Skin of body (tissue), 2 donors: ENCODE measurements around the gene BCAR3. TPM values are rescaled to one million over a fixed set of nuclear protein-coding genes. Genes with fewer than 3 reads are reported as not detected.
"Not testable (repeated sequence)": the region's sequence is repeated elsewhere in the genome, so short reads cannot be mapped to it uniquely, and the experiment has no call there.

Experiments
- DNase-seq: peaks from one replicate; lab custom pipeline; 2025; lab: John Stamatoyannopoulos, UW
- total RNA-seq: library from RNA; depleted of rRNA; stranded (reverse); fragments of >200 nt; gene quantifications from one replicate; pipeline ENCODE4 v1.2.3, GENCODE V29; 2014

BCAR3 gene
- total RNA-seq, 1 donor from 2014 or later = 14.2 TPM

DNA sequence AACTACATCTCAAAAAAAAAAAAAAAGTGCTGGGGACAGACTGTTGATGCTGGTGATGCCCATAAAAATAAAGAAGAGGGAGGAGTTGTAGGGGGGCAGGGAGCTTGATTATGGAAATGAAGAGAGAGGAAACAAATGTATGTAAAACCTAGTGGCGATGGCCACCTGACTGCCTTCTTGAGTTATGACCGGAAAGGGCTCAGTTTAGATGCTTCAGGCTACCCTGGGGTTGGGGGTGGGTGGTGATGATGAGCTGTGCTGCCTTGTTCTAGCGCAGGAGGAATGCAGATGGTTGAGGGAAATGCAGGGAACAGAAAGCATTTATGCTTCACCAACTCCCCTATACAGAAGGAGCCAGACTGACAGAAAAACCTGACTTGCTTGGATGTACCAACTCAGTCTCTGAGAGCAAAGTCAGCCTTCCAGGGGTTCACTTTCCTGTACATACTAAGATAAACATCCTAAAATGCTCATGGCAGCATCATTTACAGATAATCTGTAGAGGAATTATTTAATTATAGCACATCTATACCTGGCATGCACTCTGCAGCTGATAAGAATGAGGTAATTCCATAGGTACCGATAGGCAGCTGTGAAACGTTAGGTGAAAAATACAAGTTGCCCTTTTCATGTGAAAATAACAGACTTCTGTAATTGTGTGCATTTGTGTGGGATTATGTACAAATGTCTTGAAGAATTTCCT is 8.0 kb upstream of the BCAR3 start:
- DNase-seq = no peak

- DNase-seq = no peak
Observed at GRCh38 chr1:93687542-93687941, 5.9 kb upstream of the BCAR3 start.

DNA sequence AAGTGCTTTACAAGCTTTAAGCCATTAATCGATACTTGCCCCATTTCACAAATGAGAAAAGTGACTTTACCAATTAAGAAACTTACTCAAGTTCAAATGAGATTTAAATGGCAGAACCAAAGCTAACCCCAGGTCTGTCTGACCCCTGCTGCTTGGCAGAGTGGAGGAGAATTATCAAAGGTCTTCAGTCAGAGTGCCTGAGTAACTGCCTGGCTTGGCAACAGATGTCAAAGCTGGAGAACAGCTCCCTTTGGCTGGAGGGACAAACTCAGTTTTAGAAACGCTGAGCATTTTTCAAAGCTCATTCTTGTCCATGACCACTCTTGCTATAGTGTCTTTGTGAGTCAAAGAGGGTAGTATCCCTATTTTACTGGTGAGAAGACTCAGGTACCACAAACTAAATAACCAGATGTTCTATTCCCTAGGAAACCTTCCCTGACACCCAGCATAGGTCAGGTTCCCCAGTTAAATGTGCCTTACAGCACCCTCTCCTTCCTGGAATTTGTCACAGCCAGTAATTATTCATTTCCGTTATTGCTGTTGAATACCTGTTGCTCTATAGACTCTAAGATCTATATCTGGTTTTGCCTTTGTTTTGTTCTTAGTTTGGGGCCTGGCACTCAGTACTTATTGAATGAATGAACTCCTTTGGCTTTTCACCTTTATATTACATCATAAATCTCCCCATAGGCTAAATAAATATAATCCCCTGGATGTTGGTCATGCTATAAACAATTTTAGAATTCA is 5.0 kb upstream of the BCAR3 start:
- no peak for DNase-seq

- no peak for DNase-seq
Observed at GRCh38 chr1:93685918-93686317, 4.3 kb upstream of the BCAR3 start.

DNA sequence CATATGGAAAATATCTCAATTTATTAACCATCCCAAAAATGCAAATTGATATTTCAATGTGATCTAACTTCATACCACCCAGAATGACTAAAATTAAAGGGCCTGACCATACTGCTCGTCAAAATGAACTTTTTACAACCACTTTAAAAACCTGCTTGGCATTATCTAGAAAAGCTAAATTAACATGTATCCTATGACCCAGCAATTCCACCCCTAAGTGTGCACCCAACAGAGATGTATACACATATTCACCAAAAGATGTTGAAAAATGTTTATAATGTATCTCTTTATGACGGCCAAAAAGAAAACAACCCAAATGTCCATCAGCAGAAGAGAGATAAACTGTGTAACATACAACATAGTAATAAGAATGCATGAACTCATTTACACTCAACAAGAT is 1.6 kb upstream of the BCAR3 start:
- no peak for DNase-seq

GRCh38 chr1:93681989-93682412 is 364 bp upstream of the BCAR3 start:
- DNase-seq = peak; percentile 24

DNA sequence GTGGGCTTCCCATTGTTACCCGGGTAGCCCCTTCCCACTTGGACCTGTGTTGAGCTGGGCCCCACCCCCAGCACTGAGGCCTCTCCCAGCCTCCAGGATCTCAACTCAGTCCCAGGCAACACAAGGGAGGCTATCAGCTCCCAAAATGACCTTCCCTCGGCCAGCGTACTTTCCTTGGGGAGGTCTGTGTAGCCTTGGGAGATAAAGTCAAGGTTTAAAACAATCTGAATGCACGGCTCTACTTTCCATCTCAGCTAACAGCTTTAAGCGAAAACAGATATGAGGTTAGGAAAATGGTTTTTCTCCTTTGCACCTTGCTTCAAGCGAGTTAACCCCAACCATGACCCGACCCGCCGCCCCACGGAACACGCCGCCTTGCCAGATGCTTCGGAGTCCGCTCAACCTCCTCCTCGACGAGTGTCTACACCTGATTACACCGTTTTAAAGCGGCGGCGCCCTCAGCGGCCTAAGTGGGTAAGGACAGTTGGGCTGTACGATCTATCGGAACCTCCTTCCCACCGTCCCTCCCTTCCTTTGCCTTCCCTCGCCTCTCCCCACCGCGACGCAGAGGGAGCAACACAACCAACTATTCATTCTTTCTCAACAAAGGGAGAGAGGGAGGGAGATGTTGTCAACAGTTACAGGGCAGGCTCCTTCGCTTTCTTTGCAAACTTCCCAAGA is 1.1 kb downstream of the BCAR3 start:
- DNase-seq = peak; percentile 20

DNA sequence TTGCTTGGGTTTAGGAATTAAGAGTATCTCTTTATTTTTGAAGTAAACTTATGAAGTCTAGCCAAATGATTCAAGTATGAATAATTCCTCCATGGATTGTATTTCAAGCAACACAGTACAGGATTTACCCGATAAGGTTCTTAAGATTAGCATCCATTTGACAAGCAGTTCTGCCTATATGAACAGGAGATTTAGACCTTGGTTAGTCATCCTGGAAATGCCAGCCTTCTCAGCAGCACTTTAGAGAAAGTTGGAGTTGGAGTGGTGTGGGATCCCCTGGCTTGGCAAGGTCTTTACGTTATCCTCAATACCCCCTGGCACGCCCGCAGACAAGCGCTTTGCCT is 1.6 kb downstream of the BCAR3 start:
- no peak for DNase-seq

DNA sequence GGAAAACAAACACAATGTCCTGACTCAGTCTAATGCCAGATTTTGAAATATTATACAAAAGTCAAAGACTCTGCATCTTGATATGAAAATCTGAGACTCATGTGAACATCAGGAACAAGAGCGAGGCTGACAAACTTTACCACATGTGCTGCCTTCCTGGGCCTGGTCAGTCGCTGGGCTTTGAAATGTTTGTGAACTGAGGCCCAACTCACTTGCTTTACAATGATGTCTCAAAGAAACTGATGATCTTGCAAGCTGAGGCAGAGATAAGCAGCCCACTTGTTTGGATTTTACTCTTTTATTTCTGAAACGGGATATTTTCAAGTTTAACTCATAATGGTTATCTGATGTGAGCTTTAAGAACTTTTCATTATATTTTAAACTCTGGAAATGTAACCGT is 2.1 kb downstream of the BCAR3 start:
- no peak for DNase-seq

- DNase-seq = no peak
Observed at GRCh38 chr1:93678946-93679480, 2.6 kb downstream of the BCAR3 start.

DNA sequence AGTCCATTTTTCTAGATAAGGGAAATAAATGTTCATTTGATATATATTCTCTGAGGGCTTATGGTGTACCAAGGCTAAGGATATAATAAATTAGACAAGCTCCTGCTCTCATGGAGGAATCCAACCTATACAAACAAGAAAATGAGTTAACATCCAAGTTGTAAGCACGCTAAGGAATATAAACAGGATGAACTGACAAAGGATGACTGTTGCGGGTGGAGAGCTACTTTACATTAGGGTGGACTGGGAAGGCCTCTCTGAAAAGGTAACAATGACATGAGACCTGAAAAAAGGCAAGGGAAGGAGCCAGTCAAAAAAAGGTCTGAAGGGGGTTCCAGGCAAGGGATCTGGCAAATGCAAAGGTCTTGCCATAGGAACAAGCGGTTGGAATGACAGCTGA is 3.1 kb downstream of the BCAR3 start:
- DNase-seq = no peak

- no peak for DNase-seq
Observed at GRCh38 chr1:93677729-93678128, 3.9 kb downstream of the BCAR3 start.

- no peak for DNase-seq
Observed at GRCh38 chr1:93676427-93676826, 5.2 kb downstream of the BCAR3 start.

DNA sequence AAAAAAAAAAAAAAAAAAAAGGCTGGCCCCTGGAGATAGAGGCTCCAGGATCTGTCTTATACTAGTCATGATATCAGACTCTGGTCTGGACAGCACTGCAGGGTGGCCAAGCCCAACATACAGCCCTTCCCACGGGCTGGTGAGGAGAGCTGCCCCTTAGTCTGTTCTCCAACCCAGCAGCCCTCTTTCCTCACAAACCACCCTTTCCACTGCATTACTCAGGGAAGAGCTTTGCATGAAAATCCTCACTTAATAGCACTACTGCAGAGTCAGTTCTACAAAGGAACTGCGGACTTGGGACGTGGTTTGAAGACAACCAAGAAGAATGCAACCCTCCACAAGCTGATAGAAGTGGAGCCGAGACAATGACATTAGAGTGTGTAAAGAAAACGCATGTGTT is 5.7 kb downstream of the BCAR3 start:
- no peak for DNase-seq

DNA sequence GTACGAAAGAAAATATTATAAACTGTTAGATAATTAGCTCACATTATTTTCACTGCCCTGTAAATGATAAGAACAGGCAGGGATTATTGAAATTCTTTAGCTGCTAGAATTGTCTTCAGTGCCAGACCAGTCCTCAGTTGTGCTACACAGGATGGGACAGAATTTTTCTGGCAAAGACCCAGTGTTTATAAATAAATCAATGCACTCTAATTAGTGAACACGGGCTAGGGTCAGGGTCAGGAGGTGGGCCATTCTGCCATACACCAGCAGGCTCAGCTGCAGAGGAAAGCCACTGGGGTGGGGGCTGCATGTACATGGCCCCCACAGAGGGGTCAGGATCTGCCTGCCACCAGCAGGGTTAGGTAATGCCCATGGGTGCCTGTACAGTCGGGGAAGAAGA is 6.4 kb downstream of the BCAR3 start:
- no peak for DNase-seq

- not testable (repeated sequence) for DNase-seq
Observed at GRCh38 chr1:93674071-93674470, 7.6 kb downstream of the BCAR3 start.

DNA sequence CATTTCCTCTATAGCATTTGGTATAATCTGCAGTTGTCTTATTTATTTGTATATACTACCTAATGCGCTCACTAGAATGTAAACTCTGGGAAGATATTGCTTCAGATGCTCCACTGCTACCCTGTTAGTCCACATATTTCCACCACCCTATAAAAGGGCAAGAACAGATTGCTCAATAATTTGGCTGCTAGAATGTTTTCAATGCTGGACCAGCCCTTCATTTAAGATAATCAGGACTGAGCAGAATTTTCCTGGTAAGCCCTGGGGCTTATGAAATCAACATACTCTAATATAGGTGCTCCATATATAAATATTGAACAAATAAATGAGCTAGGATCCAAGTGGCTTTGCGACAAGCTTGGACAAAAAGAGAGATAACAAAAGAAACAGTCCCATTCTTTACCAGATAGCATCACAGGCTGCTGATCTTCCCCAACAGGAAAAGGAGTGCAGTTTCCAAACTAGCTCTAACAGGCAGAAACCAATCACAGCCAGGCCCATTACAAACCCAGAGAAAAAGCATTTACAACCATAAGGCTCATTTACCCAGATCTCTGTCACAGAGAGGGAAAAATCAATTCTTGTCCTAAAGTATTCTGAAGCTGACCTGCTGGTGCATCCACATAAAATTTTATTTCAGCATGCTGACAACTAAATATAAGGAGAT is 8.3 kb downstream of the BCAR3 start:
- no peak for DNase-seq

GRCh38 chr1:93672477-93673162 is 9.0 kb downstream of the BCAR3 start:
- DNase-seq = no peak

DNA sequence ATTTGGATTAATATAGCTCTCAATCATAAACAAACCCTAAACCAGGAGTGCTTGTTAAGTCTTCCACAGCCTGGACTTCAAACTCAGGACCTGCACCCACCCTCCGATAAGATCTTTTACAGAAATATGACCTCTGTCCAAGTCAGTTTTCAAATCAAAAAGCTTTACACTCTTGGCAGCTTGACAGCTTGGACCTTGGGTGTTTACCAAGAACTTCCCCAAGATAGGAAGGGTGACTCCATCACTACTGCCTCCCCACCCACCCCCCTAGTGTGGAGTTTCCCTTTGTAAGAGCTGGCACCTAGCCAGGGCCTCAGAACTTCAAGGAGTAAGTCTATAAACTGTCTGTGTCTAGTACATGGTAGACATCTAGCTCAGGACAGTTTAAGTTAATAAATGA is 9.6 kb downstream of the BCAR3 start:
- no peak for DNase-seq

GRCh38 chr1:93671099-93671621 is 10.5 kb downstream of the BCAR3 start:
- no peak for DNase-seq

DNA sequence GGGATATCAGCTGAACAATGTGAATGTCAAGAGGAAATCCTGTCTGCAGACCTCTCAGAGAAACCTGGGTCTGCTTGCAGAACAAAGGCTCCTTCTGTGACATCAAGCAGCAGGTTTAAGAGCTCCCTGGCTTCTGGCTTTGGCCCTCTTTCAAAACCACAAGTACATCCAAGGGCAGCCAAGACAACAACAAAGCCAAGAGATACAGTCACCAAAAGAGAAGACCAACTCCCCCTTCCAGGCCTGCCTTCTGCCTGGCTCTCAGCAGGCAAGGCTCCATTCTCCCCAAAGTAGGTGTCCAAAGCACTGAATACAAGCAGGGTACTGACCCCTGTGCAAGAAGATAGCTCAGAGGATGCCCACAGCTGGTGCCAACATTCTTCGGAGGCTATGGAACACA is 11.5 kb downstream of the BCAR3 start:
- no peak for DNase-seq
